ELF-1 (cell line): ENCODE results near the gene SIGLECL1.
A peak's percentile ranks its signal among the peaks of the same experiment; 100 is the strongest.

Experiments used
- DNase-seq: peaks from one replicate; pipeline ENCODE4 v3.0.0-alpha.2; 2016; ENCODE audit warnings: low read depth, low spot score

Gene SIGLECL1

GRCh38 chr19:51295382-51296126, 44.7 kb downstream of the SIGLECL1 start:
- DNase-seq = peak; percentile 45

GRCh38 chr19:51296336-51297093, 45.6 kb downstream of the SIGLECL1 start:
- DNase-seq = peak; percentile 32

GRCh38 chr19:51297406-51297805, 46.5 kb downstream of the SIGLECL1 start:
- DNase-seq = no peak

GRCh38 chr19:51301266-51301665, 50.4 kb downstream of the SIGLECL1 start:
- DNase-seq = no peak

- no peak for DNase-seq
Observed at GRCh38 chr19:51305479-51305878, 54.6 kb downstream of the SIGLECL1 start.

- DNase-seq = peak; percentile 26
Observed at GRCh38 chr19:51311351-51312257, 60.7 kb downstream of the SIGLECL1 start, which contains the start of gene IGLON5. TSS of gene IGLON5 (plus strand) at chr19:51311644. CDS start at chr19:51311848, 204 bp downstream.

- DNase-seq = no peak
Observed at GRCh38 chr19:51316688-51317087, 65.8 kb downstream of the SIGLECL1 start.

GRCh38 chr19:51317376-51317775, 66.5 kb downstream of the SIGLECL1 start:
- DNase-seq = no peak

- DNase-seq = no peak
Observed at GRCh38 chr19:51317968-51318367, 67.1 kb downstream of the SIGLECL1 start.
